ENCODE results near the gene UBE4A. TPM values are rescaled to one million over a fixed set of nuclear protein-coding genes. Genes with fewer than 3 reads are reported as not detected.

The UBE4A gene
- total and polyA plus RNA-seq, 4 donors, result 32.0 to 62.8 (median 50.4) TPM

GRCh38 chr11:118341261-118341660 lies 18.1 kb upstream of the UBE4A start:
- Histone ChIP-seq H3K36me3 (ENCODE audit: control insufficient read depth, insufficient read depth, low read length) (no peaks in the 10 kb centered on the region), H3K9me3 (ENCODE audit: control insufficient read depth, insufficient read depth, low read length) (no peaks in the 10 kb centered on the region), H3K27ac (ENCODE audit: low read depth, low read length) (no peak overlapping the region), H3K27me3 (ENCODE audit: control insufficient read depth, insufficient read depth, low read length) (peaks cover 18% of the 10 kb centered on the region), H3K4me1 (ENCODE audit: control insufficient read depth, insufficient read depth, low read length) (no peaks in the 10 kb centered on the region), H3K4me3 (ENCODE audit: low read depth, low read length) (no peak overlapping the region)
- DNase-seq (ENCODE audit: low read depth in 4 of 6, low spot score in 6 of 6), result no peak
- WGBS (ENCODE audit: insufficient coverage), result 96% methylated on average over 3 of the region's 3 CpGs

- H3K27me3 ChIP-seq (ENCODE audit: control insufficient read depth, insufficient read depth, low read length), result peaks cover 23% of the 10 kb centered on the region
- DNase-seq (ENCODE audit: low read depth in 4 of 6, low spot score in 6 of 6), result no peak
- WGBS (ENCODE audit: insufficient coverage), result 91% methylated on average over 4 of the region's 5 CpGs
Measured at GRCh38 chr11:118341815-118342489, 17.4 kb upstream of the UBE4A start.

DNA sequence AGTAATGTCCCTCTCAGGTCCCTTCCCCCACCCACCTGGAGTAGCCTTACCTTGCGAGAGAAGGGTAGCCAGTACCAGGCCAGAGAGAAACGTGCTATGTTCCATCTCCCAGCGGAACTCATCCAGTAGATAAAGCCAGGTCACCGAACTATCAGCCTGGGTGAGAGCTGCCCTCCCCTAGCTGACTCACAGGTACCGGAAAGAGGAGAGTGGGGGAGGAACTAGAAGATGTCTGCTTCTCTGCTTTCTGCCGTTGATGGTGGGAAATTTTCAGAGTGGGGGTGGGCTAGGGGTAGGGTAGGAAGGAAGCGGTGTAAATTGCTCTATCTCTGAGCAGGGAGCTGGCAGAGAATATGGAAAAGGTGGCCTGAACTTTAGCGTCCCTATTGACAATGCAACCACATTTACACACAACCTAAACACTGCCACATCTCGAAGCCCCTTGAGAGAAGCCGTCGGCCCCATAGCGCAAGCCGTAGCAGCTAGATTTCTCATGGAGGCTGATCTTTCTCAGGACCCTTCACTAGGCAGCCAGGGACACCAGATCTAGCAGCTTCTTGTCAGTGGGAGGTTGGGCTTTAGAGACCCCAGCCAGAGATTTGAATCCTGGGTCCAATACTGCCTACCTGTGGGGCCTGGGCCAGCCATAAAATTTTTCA lies 16.8 kb upstream of the UBE4A start, which contains the start of gene CD3D:
Gene CD3D (minus strand): TSS at position 203 of the 659 bp plus-strand sequence. CDS start 98 bp downstream, at position 105.
- WGBS (ENCODE audit: insufficient coverage), result 80% methylated on average over 12 of the region's 13 CpGs
- Histone ChIP-seq H3K4me3 (ENCODE audit: low read depth, low read length) (no peak within 1 kb of the TSS), H3K27me3 (ENCODE audit: control insufficient read depth, insufficient read depth, low read length) (peaks cover 23% of the 10 kb centered on the region), H3K4me1 (ENCODE audit: control insufficient read depth, insufficient read depth, low read length) (no peaks in the 10 kb centered on the region), H3K36me3 (ENCODE audit: control insufficient read depth, insufficient read depth, low read length) (no peaks in the 10 kb centered on the region), H3K9me3 (ENCODE audit: control insufficient read depth, insufficient read depth, low read length) (no peaks in the 10 kb centered on the region), H3K27ac (ENCODE audit: low read depth, low read length) (no peak within 1 kb of the TSS)
- no peak for DNase-seq (ENCODE audit: low read depth in 4 of 6, low spot score in 6 of 6)

More at GRCh38 chr11:118341815-118342489, 17.4 kb upstream of the UBE4A start:
- H3K4me3 ChIP-seq (ENCODE audit: low read depth, low read length), result no peak overlapping the region
- H3K27ac ChIP-seq (ENCODE audit: low read depth, low read length), result no peak overlapping the region
- H3K36me3 ChIP-seq (ENCODE audit: control insufficient read depth, insufficient read depth, low read length), result no peaks in the 10 kb centered on the region
- no peaks in the 10 kb centered on the region for H3K4me1 ChIP-seq (ENCODE audit: control insufficient read depth, insufficient read depth, low read length)
- no peaks in the 10 kb centered on the region for H3K9me3 ChIP-seq (ENCODE audit: control insufficient read depth, insufficient read depth, low read length)

GRCh38 chr11:118343248-118343647 lies 16.2 kb upstream of the UBE4A start:
- 58% methylated on average over 7 of the region's 9 CpGs for WGBS (ENCODE audit: insufficient coverage)
- Histone ChIP-seq H3K4me3 (ENCODE audit: low read depth, low read length) (no peak overlapping the region), H3K27ac (ENCODE audit: low read depth, low read length) (no peak overlapping the region), H3K9me3 (ENCODE audit: control insufficient read depth, insufficient read depth, low read length) (no peaks in the 10 kb centered on the region), H3K36me3 (ENCODE audit: control insufficient read depth, insufficient read depth, low read length) (no peaks in the 10 kb centered on the region), H3K4me1 (ENCODE audit: control insufficient read depth, insufficient read depth, low read length) (no peaks in the 10 kb centered on the region), H3K27me3 (ENCODE audit: control insufficient read depth, insufficient read depth, low read length) (peaks cover 24% of the 10 kb centered on the region)
- DNase-seq (ENCODE audit: low read depth in 4 of 6, low spot score in 6 of 6), result no peak

- Histone ChIP-seq H3K36me3 (ENCODE audit: control insufficient read depth, insufficient read depth, low read length) (no peaks in the 10 kb centered on the region), H3K9me3 (ENCODE audit: control insufficient read depth, insufficient read depth, low read length) (no peaks in the 10 kb centered on the region), H3K4me3 (ENCODE audit: low read depth, low read length) (no peak within 1 kb of the TSS), H3K4me1 (ENCODE audit: control insufficient read depth, insufficient read depth, low read length) (no peaks in the 10 kb centered on the region), H3K27ac (ENCODE audit: low read depth, low read length) (no peak within 1 kb of the TSS), H3K27me3 (ENCODE audit: control insufficient read depth, insufficient read depth, low read length) (peaks cover 32% of the 10 kb centered on the region)
- WGBS (ENCODE audit: insufficient coverage), result 72% methylated on average over 6 of the region's 6 CpGs
- DNase-seq (ENCODE audit: low read depth in 4 of 6, low spot score in 6 of 6), result no peak
Measured at GRCh38 chr11:118343981-118344515, 15.4 kb upstream of the UBE4A start, which contains the start of gene CD3G. CD3G (plus strand) TSS chr11:118344344; CDS start chr11:118344424, 80 bp downstream.

DNA sequence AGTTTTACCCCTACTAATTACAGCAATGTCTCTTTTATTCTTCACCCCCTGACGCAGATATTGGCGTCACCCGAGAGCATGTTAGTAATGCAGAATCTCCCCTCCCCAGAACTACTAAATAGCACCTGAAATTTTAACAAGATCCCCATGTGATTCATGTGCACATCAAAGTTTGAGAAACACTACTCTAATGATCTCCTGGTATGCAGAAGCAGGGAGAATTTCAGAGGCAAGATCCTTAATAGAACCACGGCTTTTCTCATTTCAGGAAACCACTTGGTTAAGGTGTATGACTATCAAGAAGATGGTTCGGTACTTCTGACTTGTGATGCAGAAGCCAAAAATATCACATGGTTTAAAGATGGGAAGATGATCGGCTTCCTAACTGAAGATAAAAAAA lies 9.9 kb upstream of the UBE4A start:
- Histone ChIP-seq H3K36me3 (ENCODE audit: control insufficient read depth, insufficient read depth, low read length) (no peaks in the 10 kb centered on the region), H3K9me3 (ENCODE audit: control insufficient read depth, insufficient read depth, low read length) (no peaks in the 10 kb centered on the region), H3K4me1 (ENCODE audit: control insufficient read depth, insufficient read depth, low read length) (no peaks in the 10 kb centered on the region), H3K4me3 (ENCODE audit: low read depth, low read length) (no peak overlapping the region), H3K27ac (ENCODE audit: low read depth, low read length) (no peak overlapping the region), H3K27me3 (ENCODE audit: control insufficient read depth, insufficient read depth, low read length) (peaks cover 35% of the 10 kb centered on the region)
- WGBS (ENCODE audit: insufficient coverage), result 70% methylated on average over 4 of the region's 6 CpGs
- DNase-seq (ENCODE audit: low read depth in 4 of 6, low spot score in 6 of 6), result no peak

- Histone ChIP-seq H3K27ac (ENCODE audit: low read depth, low read length) (no peak overlapping the region), H3K36me3 (ENCODE audit: control insufficient read depth, insufficient read depth, low read length) (no peaks in the 10 kb centered on the region), H3K4me1 (ENCODE audit: control insufficient read depth, insufficient read depth, low read length) (no peaks in the 10 kb centered on the region), H3K27me3 (ENCODE audit: control insufficient read depth, insufficient read depth, low read length) (peaks cover 20% of the 10 kb centered on the region), H3K9me3 (ENCODE audit: control insufficient read depth, insufficient read depth, low read length) (no peaks in the 10 kb centered on the region), H3K4me3 (ENCODE audit: low read depth, low read length) (no peak overlapping the region)
- no CpG with 5 or more reads among the region's 6 CpGs for WGBS (ENCODE audit: insufficient coverage)
- DNase-seq (ENCODE audit: low read depth in 4 of 6, low spot score in 6 of 6), result peak in 5 of 6 donors; percentile 10 to 76 (median 15)
Measured at GRCh38 chr11:118353084-118353710, 6.2 kb upstream of the UBE4A start.

DNA sequence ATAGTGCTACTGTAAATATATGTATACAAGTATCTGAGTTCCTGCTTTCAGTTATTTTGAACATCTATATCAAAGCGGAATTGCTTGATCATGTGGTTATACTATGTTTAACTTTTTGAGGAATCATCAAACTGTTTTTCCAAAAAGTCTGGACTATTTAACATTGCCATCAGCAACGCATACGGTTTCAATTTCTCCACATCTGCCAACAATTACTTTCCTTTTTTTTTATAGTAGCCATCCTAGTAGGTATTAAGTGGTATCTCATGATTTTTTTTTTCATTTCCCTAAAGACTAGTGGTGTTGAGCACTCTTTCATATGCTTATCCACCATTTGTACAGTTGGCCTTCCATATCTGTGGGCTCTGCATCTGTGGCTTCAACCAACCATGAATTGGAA lies 1.3 kb upstream of the UBE4A start:
- DNase-seq (ENCODE audit: low read depth in 4 of 6, low spot score in 6 of 6), result no peak
- no peaks in the 10 kb centered on the region for H3K36me3 ChIP-seq (ENCODE audit: control insufficient read depth, insufficient read depth, low read length)
- H3K4me3 ChIP-seq (ENCODE audit: low read depth, low read length), result no peak overlapping the region
- no CpG with 5 or more reads among the region's 3 CpGs for WGBS (ENCODE audit: insufficient coverage)
- H3K4me1 ChIP-seq (ENCODE audit: control insufficient read depth, insufficient read depth, low read length), result peaks cover 9% of the 10 kb centered on the region
- no peak overlapping the region for H3K27ac ChIP-seq (ENCODE audit: low read depth, low read length)
- H3K27me3 ChIP-seq (ENCODE audit: control insufficient read depth, insufficient read depth, low read length), result no peaks in the 10 kb centered on the region
- no peaks in the 10 kb centered on the region for H3K9me3 ChIP-seq (ENCODE audit: control insufficient read depth, insufficient read depth, low read length)

DNA sequence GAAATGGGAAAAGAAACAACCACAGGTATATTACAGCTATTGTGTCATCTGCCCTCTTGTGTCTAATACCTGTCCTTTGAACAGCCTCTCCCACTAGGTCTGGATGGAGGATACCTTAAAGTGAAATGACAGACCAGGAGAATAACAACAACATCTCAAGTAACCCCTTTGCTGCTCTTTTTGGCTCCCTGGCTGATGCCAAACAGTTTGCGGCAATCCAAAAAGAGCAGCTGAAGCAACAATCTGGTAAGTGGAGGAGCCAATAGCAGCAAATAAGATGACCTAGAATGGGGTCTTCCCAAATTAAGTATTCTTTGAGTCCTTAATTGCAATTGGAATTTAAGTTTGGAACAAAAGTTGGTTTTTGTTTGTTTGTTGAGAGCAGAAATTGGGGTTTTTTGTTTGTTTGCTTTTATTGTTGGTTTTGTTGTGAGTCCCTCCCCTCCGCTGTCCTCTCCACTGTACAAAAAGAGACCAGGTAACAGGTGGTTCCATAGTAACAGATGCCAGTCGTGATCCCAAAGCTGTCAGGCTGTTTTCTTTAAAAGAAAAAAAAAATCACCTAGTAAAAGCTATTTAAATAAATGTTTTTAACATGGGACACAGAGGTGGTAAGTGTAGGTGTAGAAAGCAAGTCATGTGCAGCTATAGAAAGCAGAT lies 5.7 kb downstream of the UBE4A start:
- Histone ChIP-seq H3K4me1 (ENCODE audit: control insufficient read depth, insufficient read depth, low read length) (no peaks in the 10 kb centered on the region), H3K27ac (ENCODE audit: low read depth, low read length) (no peak overlapping the region), H3K4me3 (ENCODE audit: low read depth, low read length) (no peak overlapping the region), H3K9me3 (ENCODE audit: control insufficient read depth, insufficient read depth, low read length) (no peaks in the 10 kb centered on the region), H3K27me3 (ENCODE audit: control insufficient read depth, insufficient read depth, low read length) (no peaks in the 10 kb centered on the region), H3K36me3 (ENCODE audit: control insufficient read depth, insufficient read depth, low read length) (peaks cover 15% of the 10 kb centered on the region)
- no peak for DNase-seq (ENCODE audit: low read depth in 4 of 6, low spot score in 6 of 6)
- WGBS (ENCODE audit: insufficient coverage), result no CpG with 5 or more reads among the region's 3 CpGs

Measured in spinal cord (tissue), 10 donors.